Prostate gland (tissue), 2 donors: ENCODE results near the gene NSUN6. TPM values are rescaled to one million over a fixed set of nuclear protein-coding genes. Genes with fewer than 3 reads are reported as not detected.
"Not testable (repeated sequence)": the region's sequence is repeated elsewhere in the genome, so short reads cannot be mapped to it uniquely, and the experiment has no call there.

Source experiments
- DNase-seq: peaks from one replicate; pipeline ENCODE4 v3.0.0-alpha.2; 2019; ENCODE audit warnings: low spot score
- H3K27ac ChIP-seq, 2 donors: fragments of 200-600 bp; sonication (generic); 2 replicates each; pipeline ENCODE4 v1.5.1; 2017 to 2019
- H3K27me3 ChIP-seq: fragments of 200-600 bp; sonication (generic); replicated peaks from 2 replicates; pipeline ENCODE4 v1.5.1; 2019; ENCODE audit not compliant: insufficient read depth
- H3K36me3 ChIP-seq, 2 donors: fragments of 200-600 bp; sonication (generic); 1 replicate in 1 of 2; 2 replicates in 1 of 2; pipeline versions ENCODE4 v1.5.1 to v1.8.1; 2017 to 2019
- H3K4me1 ChIP-seq: fragments of 200-600 bp; sonication (generic); replicated peaks from 2 replicates; pipeline ENCODE4 v1.5.1; 2019
- H3K4me3 ChIP-seq, 2 donors: fragments of 200-600 bp; sonication (generic); 2 replicates each; pipeline ENCODE4 v1.5.1; 2017 to 2019
- H3K9me3 ChIP-seq: fragments of 200-600 bp; sonication (generic); 2 replicates; pipeline ENCODE4 v1.5.1; 2017
- CTCF ChIP-seq, 4 experiments: fragments of 200-600 bp in 2 of 4; fragments of 450-650 bp in 2 of 4; sonication (generic) in 2 of 4; IDR thresholded peaks; 1 replicate in 3 of 4; 2 replicates in 1 of 4; pipeline ENCODE4 v1.5.1; 2016 to 2019; ENCODE audit warnings: antibody characterized with exemption in 4 of 4, mild to moderate bottlenecking in 2 of 4, moderate library complexity in 2 of 4
- POLR2A ChIP-seq: fragments of 450-650 bp; IDR thresholded peaks from one replicate; pipeline ENCODE4 v1.6.1; 2016; ENCODE audit warnings: antibody characterized with exemption, mild to moderate bottlenecking
- POLR2AphosphoS5 ChIP-seq: sonication (generic); formaldehyde crosslinking; IDR thresholded peaks from one replicate; pipeline ENCODE4 v1.6.1; 2017; ENCODE audit warnings: antibody characterized with exemption
- WGBS: methylation state at CpG from one replicate; pipeline ENCODE4 v1.1.5; 2018; 5-methylcytosine and 5-hydroxymethylcytosine counted together
- intact Hi-C: fragments of 100-400 bp; cut with DNase I; formaldehyde crosslinking; loops from one replicate; pipeline ENCODE4 v1.14.2; 2022
- total RNA-seq, 2 donors: library from RNA; depleted of rRNA; stranded (reverse); fragments of >200 nt; gene quantifications; one replicate each; pipeline ENCODE4 v1.1.0, GENCODE V29; 2016

Gene NSUN6
- total RNA-seq, 2 donors from 2014 or later: 11.7 to 17.1 TPM

DNA sequence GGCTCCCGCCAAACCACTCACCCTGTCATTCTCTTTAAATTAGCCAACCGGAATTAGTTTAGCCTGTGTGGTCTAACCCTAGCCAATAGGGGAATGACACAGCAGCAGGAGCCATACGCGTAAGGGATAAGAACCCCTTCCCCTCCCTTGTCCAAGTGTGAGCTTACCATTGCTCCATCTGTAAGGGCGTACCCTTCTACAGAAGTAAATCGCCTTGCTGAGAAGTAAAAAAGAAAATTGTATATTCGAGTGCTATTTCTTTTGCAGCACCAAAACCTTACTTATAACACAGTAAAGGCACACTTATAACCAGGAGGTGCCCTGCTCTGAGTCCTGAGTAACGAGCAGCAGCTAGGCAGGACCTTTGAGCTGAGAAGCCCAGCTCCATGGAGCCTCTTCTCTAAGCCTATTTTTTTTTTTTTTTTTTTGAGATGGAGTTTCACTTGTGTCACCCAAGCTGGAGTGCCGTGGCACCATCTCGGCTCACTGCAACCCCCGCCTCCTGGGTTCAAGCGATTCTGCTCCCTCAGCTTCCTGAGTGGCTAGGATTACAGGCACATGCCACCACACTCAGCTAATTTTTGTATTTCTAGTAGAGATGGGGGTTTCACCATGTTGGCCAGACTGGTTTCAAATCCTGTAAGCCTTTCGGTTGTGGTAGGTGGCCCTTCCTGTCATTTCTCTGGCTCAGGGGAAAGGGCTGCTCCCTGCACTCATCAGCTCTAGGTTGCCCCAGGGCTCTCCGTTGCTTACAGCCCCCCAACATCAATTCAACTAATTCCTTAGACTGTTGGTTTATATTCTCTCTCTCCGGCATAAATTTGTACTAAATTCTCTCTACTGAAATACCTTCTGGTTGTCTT lies 73.3 kb downstream of the NSUN6 start:
- WGBS: 94% methylated on average over 15 of the region's 15 CpGs
- DNase-seq: no peak
- Histone ChIP-seq H3K4me1 (no peaks in the 10 kb centered on the region), H3K4me3 (no peak overlapping the region), H3K27ac (no peak overlapping the region), H3K9me3 (no peaks in the 10 kb centered on the region), H3K36me3 (no peaks in the 10 kb centered on the region), H3K27me3 (no peaks in the 10 kb centered on the region)
- intact Hi-C loops: no loop called here
- TF ChIP-seq POLR2A: no peak
- TF ChIP-seq CTCF (IDR thresholded peaks at IDR 0.05): no peak
- no peak for TF ChIP-seq POLR2AphosphoS5

DNA sequence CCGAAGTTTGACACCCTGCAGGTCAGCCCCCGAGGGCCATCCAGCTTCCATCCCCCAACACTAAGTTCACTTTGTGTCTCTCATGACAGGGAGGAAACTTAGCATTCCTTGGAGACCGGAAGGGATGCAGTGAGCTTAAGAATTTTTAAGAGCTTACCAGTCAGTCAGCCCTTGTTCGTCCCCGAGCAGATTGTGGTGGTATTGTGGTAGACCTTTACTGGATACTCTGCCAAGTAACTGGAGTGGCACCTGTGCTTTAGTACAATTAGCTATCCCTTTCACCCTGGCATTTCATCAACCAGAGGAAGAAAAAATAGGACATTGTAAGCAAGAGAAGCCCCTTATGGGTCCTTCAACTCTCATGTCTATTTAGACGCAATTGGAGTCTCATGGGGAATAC lies 74.8 kb downstream of the NSUN6 start:
- H3K27ac ChIP-seq: no peak overlapping the region
- no peaks in the 10 kb centered on the region for H3K9me3 ChIP-seq
- intact Hi-C loops: no loop called here
- no peaks in the 10 kb centered on the region for H3K4me1 ChIP-seq
- DNase-seq: no peak
- WGBS: 95% methylated on average over 6 of the region's 6 CpGs
- H3K4me3 ChIP-seq: no peak overlapping the region
- TF ChIP-seq CTCF (IDR thresholded peaks at IDR 0.05) (no peak), POLR2AphosphoS5 (no peak), POLR2A (no peak)
- H3K27me3 ChIP-seq: no peaks in the 10 kb centered on the region
- H3K36me3 ChIP-seq: no peaks in the 10 kb centered on the region

- Histone ChIP-seq H3K9me3 (no peaks in the 10 kb centered on the region), H3K27ac (no peak overlapping the region), H3K4me1 (no peaks in the 10 kb centered on the region), H3K36me3 (no peaks in the 10 kb centered on the region), H3K4me3 (no peak overlapping the region), H3K27me3 (no peaks in the 10 kb centered on the region)
- intact Hi-C loops: no loop called here
- 92% methylated on average over 8 of the region's 8 CpGs for WGBS
- TF ChIP-seq POLR2AphosphoS5: no peak
- no peak for TF ChIP-seq CTCF (IDR thresholded peaks at IDR 0.05)
- TF ChIP-seq POLR2A: no peak
- DNase-seq: no peak
Observed at GRCh38 chr10:18572959-18573561, 78.3 kb downstream of the NSUN6 start.

GRCh38 chr10:18571780-18572179 lies 79.6 kb downstream of the NSUN6 start:
- no peak for TF ChIP-seq POLR2A
- no peak for TF ChIP-seq POLR2AphosphoS5
- TF ChIP-seq CTCF (IDR thresholded peaks at IDR 0.05): no peak
- H3K9me3 ChIP-seq: no peaks in the 10 kb centered on the region
- 100% methylated on average over 1 of the region's 1 CpG for WGBS
- DNase-seq: no peak
- no peaks in the 10 kb centered on the region for H3K36me3 ChIP-seq
- no peak overlapping the region for H3K4me3 ChIP-seq
- no peak overlapping the region for H3K27ac ChIP-seq
- H3K4me1 ChIP-seq: no peaks in the 10 kb centered on the region
- intact Hi-C loops: no loop called here
- H3K27me3 ChIP-seq: no peaks in the 10 kb centered on the region

GRCh38 chr10:18571076-18571475 lies 80.3 kb downstream of the NSUN6 start:
- Histone ChIP-seq H3K27me3 (no peaks in the 10 kb centered on the region), H3K4me3 (no peak overlapping the region), H3K27ac (no peak overlapping the region), H3K9me3 (no peaks in the 10 kb centered on the region), H3K36me3 (no peaks in the 10 kb centered on the region), H3K4me1 (no peaks in the 10 kb centered on the region)
- intact Hi-C loops: no loop called here
- no peak for DNase-seq
- TF ChIP-seq CTCF (IDR thresholded peaks at IDR 0.05) (no peak), POLR2A (no peak), POLR2AphosphoS5 (no peak)

DNA sequence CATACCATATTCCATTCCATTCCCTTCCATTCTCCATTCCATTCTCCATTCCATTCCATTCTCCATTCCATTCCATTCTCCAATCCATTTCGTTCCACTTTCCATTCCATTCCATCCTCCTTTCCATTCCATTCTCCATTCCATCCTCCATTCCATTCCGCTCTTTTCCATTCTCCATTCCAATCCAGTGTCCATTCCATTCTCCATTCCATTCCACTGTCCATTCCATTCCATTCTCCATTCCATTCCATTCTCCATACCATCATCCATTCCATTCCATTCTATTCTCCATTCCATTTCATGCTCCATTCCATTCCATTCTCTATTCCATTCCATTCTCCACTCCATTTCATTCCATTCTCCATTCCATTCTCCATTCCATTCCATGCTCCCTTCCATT lies 81.0 kb downstream of the NSUN6 start:
- DNase-seq, H3K27ac ChIP-seq, H3K4me3 ChIP-seq, intact Hi-C loops, H3K27me3 ChIP-seq, H3K4me1 ChIP-seq, H3K9me3 ChIP-seq, H3K36me3 ChIP-seq: not testable (repeated sequence)
- WGBS: 98% methylated on average over 2 of the region's 2 CpGs
